HCT116 (cell line): ENCODE data around the gene REPS1. TPM values are rescaled to one million over a fixed set of nuclear protein-coding genes. Genes with fewer than 3 reads are reported as not detected.
A peak's percentile ranks its signal among the peaks of the same experiment; 100 is the strongest.

Experiments used
- ATAC-seq: fragments of 200-7000 bp; cut with Tn5 transposase; 2 replicates; pipeline ENCODE4 v1.9.1; 2020; ENCODE audit warnings: mild to moderate bottlenecking, moderate library complexity
- BruUV-seq: library from RNA; stranded (reverse); fragments of 400-500 nt; replicated peaks from 2 replicates; lab custom pipeline; 2021; lab: Mats Ljungman, UMichigan
- CTCF ChIA-PET: fragments of 300-600 bp; sonication (Branson Sonifier 250); formaldehyde crosslinking; loops from one replicate; lab custom pipeline; 2021; ENCODE audit warnings: antibody characterized with exemption; lab: Charles Lee
- POLR2A ChIA-PET: fragments of 300-600, 350-600 bp; sonication (Branson Sonifier 250); formaldehyde crosslinking; loops from one replicate; lab custom pipeline; 2021; ENCODE audit warnings: antibody characterized with exemption; lab: Charles Lee
- RAD21 ChIA-PET, 2 experiments: fragments of 300-600 bp; sonication (Branson Sonifier 250); formaldehyde crosslinking; loops; one replicate each; lab custom pipeline; 2023; ENCODE audit warnings: low total read pairs in 2 of 2; ENCODE audit not compliant: uncharacterized antibody in 2 of 2, unreplicated experiment in 2 of 2, low non-redundant PET in 1 of 2; lab: Charles Lee
- DNase-seq: peaks from one replicate; pipeline ENCODE4 v3.0.0-alpha.2; 2010; ENCODE audit warnings: low read depth, low spot score
- H2AFZ ChIP-seq: fragments of 200-600 bp; shearing (Covaris generic), sonication (generic); 2 replicates; pipeline ENCODE4 v1.6.1; 2017; ENCODE audit warnings: low read depth, mixed run types, mixed read lengths, antibody characterized with exemption, low read length; ENCODE audit not compliant: poor library complexity, severe bottlenecking
- H3K27ac ChIP-seq: 2 replicates; pipeline ENCODE4 v1.5.1; 2012; ENCODE audit warnings: low read depth, low read length
- H3K27me3 ChIP-seq: fragments of 200-600 bp; sonication (generic); 2 replicates; pipeline ENCODE4 v1.6.1; 2016; ENCODE audit warnings: mixed run types, low read length, mixed read lengths; ENCODE audit not compliant: insufficient read depth
- H3K36me3 ChIP-seq, 2 experiments: fragments of 200-500 bp in 1 of 2; fragments of 200-600 bp in 1 of 2; sonication (Bioruptor generic) in 1 of 2; sonication (generic) in 1 of 2; 2 replicates each; pipeline versions ENCODE4 v1.5.1 to v1.6.1; 2014 to 2016; ENCODE audit warnings: low read length in 2 of 2, inconsistent platforms in 1 of 2, mixed read lengths in 1 of 2, mixed run types in 1 of 2; ENCODE audit not compliant: insufficient read depth in 2 of 2, control insufficient read depth in 1 of 2
- H3K4me1 ChIP-seq, 2 experiments: fragments of 200-600 bp in 1 of 2; sonication (generic) in 1 of 2; 2 replicates each; pipeline versions ENCODE4 v1.5.1 to v1.6.1; 2012 to 2017; ENCODE audit warnings: low read length in 2 of 2, inconsistent platforms in 1 of 2, mild to moderate bottlenecking in 1 of 2, mixed read lengths in 1 of 2, mixed run types in 1 of 2, moderate library complexity in 1 of 2; ENCODE audit not compliant: insufficient read depth in 2 of 2, control insufficient read depth in 1 of 2
- H3K4me2 ChIP-seq: fragments of 200-600 bp; sonication (generic); 2 replicates; pipeline ENCODE4 v1.6.1; 2017; ENCODE audit warnings: mixed run types, low read length, mixed read lengths
- H3K4me3 ChIP-seq, 2 experiments: fragments of 200-600 bp in 1 of 2; sonication (generic) in 1 of 2; replicated peaks in 1 of 2; 2 replicates each; pipeline ENCODE4 v1.5.1; 2011 to 2016; ENCODE audit warnings: low read length in 2 of 2, control low read depth in 1 of 2, low read depth in 1 of 2, mild to moderate bottlenecking in 1 of 2, mixed read lengths in 1 of 2, mixed run types in 1 of 2
- H3K79me2 ChIP-seq: fragments of 200-600 bp; sonication (generic); 2 replicates; pipeline ENCODE4 v1.6.1; 2017; ENCODE audit warnings: mild to moderate bottlenecking, mixed run types, low read length, moderate library complexity, mixed read lengths; ENCODE audit not compliant: insufficient read depth
- H3K9ac ChIP-seq: fragments of 200-600 bp; sonication (generic); 2 replicates; pipeline ENCODE4 v1.6.1; 2016; ENCODE audit warnings: low read length, mixed read lengths
- H3K9me2 ChIP-seq: fragments of 200-600 bp; sonication (generic), shearing (Covaris generic); 2 replicates; pipeline ENCODE4 v1.6.1; 2017; ENCODE audit warnings: mixed run types, mild to moderate bottlenecking, moderate library complexity; ENCODE audit not compliant: insufficient read depth
- H3K9me3 ChIP-seq, 2 experiments: fragments of 200-500 bp in 1 of 2; fragments of 200-600 bp in 1 of 2; sonication (Bioruptor generic) in 1 of 2; sonication (generic) in 1 of 2; 2 replicates each; pipeline ENCODE4 v1.6.1; 2014 to 2017; ENCODE audit warnings: low read length in 2 of 2, mixed read lengths in 2 of 2, inconsistent platforms in 1 of 2, low read depth in 1 of 2, mild to moderate bottlenecking in 1 of 2, mixed run types in 1 of 2, moderate library complexity in 1 of 2; ENCODE audit not compliant: control insufficient read depth in 1 of 2, insufficient read depth in 1 of 2
- H4K20me1 ChIP-seq: fragments of 200-600 bp; sonication (generic), shearing (Covaris generic); 2 replicates; pipeline ENCODE4 v1.6.1; 2017; ENCODE audit warnings: mixed run types, mild to moderate bottlenecking, moderate library complexity; ENCODE audit not compliant: insufficient read depth
- CBX3 ChIP-seq: IDR thresholded peaks from 2 replicates; pipeline ENCODE4 v1.6.1; 2012; ENCODE audit warnings: low read depth
- CEBPB ChIP-seq: IDR thresholded peaks from 2 replicates; pipeline ENCODE4 v1.6.1; 2012; ENCODE audit warnings: low read depth
- EGR1 ChIP-seq: IDR thresholded peaks from 2 replicates; pipeline ENCODE4 v1.6.1; 2012; ENCODE audit warnings: low read depth
- ELF1 ChIP-seq: IDR thresholded peaks from 2 replicates; pipeline ENCODE4 v1.6.1; 2012; ENCODE audit warnings: low read depth, borderline replicate concordance
- JUND ChIP-seq: IDR thresholded peaks from 2 replicates; pipeline ENCODE4 v1.6.1; 2012
- MAX ChIP-seq: IDR thresholded peaks from 2 replicates; pipeline ENCODE4 v1.6.1; 2012
- POLR2AphosphoS5 ChIP-seq: IDR thresholded peaks from 2 replicates; pipeline ENCODE4 v1.6.1; 2011; ENCODE audit warnings: mild to moderate bottlenecking, low read depth, low read length, moderate library complexity
- RAD21 ChIP-seq: IDR thresholded peaks from 2 replicates; pipeline ENCODE4 v1.6.1; 2012; ENCODE audit warnings: low read depth, mild to moderate bottlenecking
- SIN3A ChIP-seq: IDR thresholded peaks from 2 replicates; pipeline ENCODE4 v1.6.1; 2012; ENCODE audit warnings: low read depth
- SP1 ChIP-seq: IDR thresholded peaks from 2 replicates; pipeline ENCODE4 v1.6.1; 2012; ENCODE audit warnings: low read depth
- ZFX ChIP-seq: fragments of 450-650 bp; IDR thresholded peaks from 2 replicates; pipeline ENCODE4 v1.6.1; 2017
- intact Hi-C: fragments of 100-400 bp; cut with micrococcal nuclease; formaldehyde crosslinking; loops from 2 replicates; pipeline ENCODE4 v1.10.0; 2022
- total RNA-seq: library from RNA; stranded (reverse); gene quantifications from one replicate; pipeline ENCODE4 v1.2.1, GENCODE V29; 2021; ENCODE audit not compliant: unreplicated experiment

Gene REPS1
- total RNA-seq, 1 experiment from 2014 or later: 52.7 TPM

GRCh38 chr6:138973466-138974153, 14.4 kb downstream of the REPS1 start:
- TF ChIP-seq RAD21 (no peak), SIN3A (no peak), EGR1 (no peak)
- Histone ChIP-seq H3K27ac (no peak overlapping the region), H3K9me2 (no peaks in the 10 kb centered on the region), H3K4me3 (no peak overlapping the region), H3K27me3 (no peaks in the 10 kb centered on the region), H3K4me1 (peaks cover 3 to 49% of the 10 kb centered on the region in 2 experiments; a peak in 3 of 4 replicates), H2AFZ (no peak overlapping the region), H3K9me3 (no peaks in the 10 kb centered on the region), H4K20me1 (peaks cover 15% of the 10 kb centered on the region; the same call in 1 of the 2 replicates), H3K4me2 (peak overlapping the region; percentile 44), H3K36me3 (no peaks in the 10 kb centered on the region), H3K9ac (no peak overlapping the region), H3K79me2 (peaks cover 100% of the 10 kb centered on the region)
- BruUV-seq: no TSS peak
- ChIA-PET CTCF (interaction anchor here (1.0 kb wide), 1 partner anchor 136 kb away, joined by 3 read pairs; no protein-coding TSS in a partner anchor), RAD21 (no interaction called here), POLR2A (no interaction called here)
- ATAC-seq (no peak), DNase-seq (no peak)
- intact Hi-C loops: no loop called here

- H3K4me3 ChIP-seq: no peak overlapping the region
- no TSS peak for BruUV-seq
- ChIA-PET CTCF (no interaction called here), POLR2A (no interaction called here), RAD21 (no interaction called here)
- no peak overlapping the region for H3K27ac ChIP-seq
- TF ChIP-seq ZFX (no peak), CBX3 (no peak), POLR2AphosphoS5 (no peak), EGR1 (no peak), MAX (no peak), ELF1 (no peak), JUND (no peak), RAD21 (no peak), CEBPB (no peak), SP1 (no peak)
- ATAC-seq (0 out of 2 replicates have a peak, but pooled peaks have one; percentile 28), DNase-seq (no peak)
- H3K27me3 ChIP-seq: no peaks in the 10 kb centered on the region
- no peaks in the 10 kb centered on the region for H3K9me2 ChIP-seq
- peaks cover 15% of the 10 kb centered on the region; the same call in 1 of the 2 replicates for H4K20me1 ChIP-seq
- H3K4me1 ChIP-seq: peaks cover 3 to 49% of the 10 kb centered on the region in 2 experiments; a peak in 3 of 4 replicates
- H3K36me3 ChIP-seq: no peaks in the 10 kb centered on the region
- peak overlapping the region; percentile 15; the same call in 1 of the 2 replicates for H3K9ac ChIP-seq
- H2AFZ ChIP-seq: no peak overlapping the region
- H3K4me2 ChIP-seq: peak overlapping the region; percentile 44
- intact Hi-C loops: no loop called here
- H3K79me2 ChIP-seq: peaks cover 100% of the 10 kb centered on the region
- H3K9me3 ChIP-seq: no peaks in the 10 kb centered on the region
Observed at GRCh38 chr6:138972226-138972665, 15.8 kb downstream of the REPS1 start.
